Mesendoderm (in vitro differentiated cells): ENCODE measurements around the gene ARL3.
"Not testable (repeated sequence)": the region's sequence is repeated elsewhere in the genome, so short reads cannot be mapped to it uniquely, and the experiment has no call there.

ENCODE experiments used
- DNase-seq: peaks from one replicate; pipeline ENCODE4 v3.0.0; 2013
- H2AK5ac ChIP-seq: 2 replicates; pipeline ENCODE4 v1.6.1; 2013; ENCODE audit warnings: low read length, inconsistent platforms
- H2BK120ac ChIP-seq: 2 replicates; pipeline ENCODE4 v1.6.1; 2013; ENCODE audit warnings: low read depth, mild to moderate bottlenecking, low read length, moderate library complexity, mixed read lengths
- H2BK15ac ChIP-seq: replicated peaks from 2 replicates; pipeline ENCODE4 v1.6.1; 2013; ENCODE audit warnings: low read depth, mild to moderate bottlenecking, moderate library complexity
- H2BK5ac ChIP-seq: 2 replicates; pipeline ENCODE4 v1.6.1; 2013; ENCODE audit warnings: low read length, inconsistent platforms
- H3K18ac ChIP-seq: 2 replicates; pipeline ENCODE4 v1.6.1; 2013; ENCODE audit warnings: mild to moderate bottlenecking, low read length, mixed read lengths
- H3K23ac ChIP-seq: one replicate; pipeline ENCODE4 v1.6.1; 2013; ENCODE audit warnings: low read length
- H3K27ac ChIP-seq: 2 replicates; pipeline ENCODE4 v1.5.1; 2013; ENCODE audit warnings: low read depth, mild to moderate bottlenecking, inconsistent platforms, low read length, moderate library complexity
- H3K27me3 ChIP-seq: 2 replicates; pipeline ENCODE4 v1.6.1; 2013; ENCODE audit warnings: low read length, control low read depth, mild to moderate bottlenecking, inconsistent platforms; ENCODE audit not compliant: insufficient read depth, poor library complexity
- H3K36me3 ChIP-seq: 2 replicates; pipeline ENCODE4 v1.6.1; 2013; ENCODE audit warnings: low read length, inconsistent platforms; ENCODE audit not compliant: control insufficient read depth, insufficient read depth
- H3K4ac ChIP-seq: one replicate; pipeline ENCODE4 v1.6.1; 2013; ENCODE audit warnings: low read depth, mild to moderate bottlenecking, low read length, moderate library complexity
- H3K4me1 ChIP-seq: 2 replicates; pipeline ENCODE4 v1.6.1; 2013; ENCODE audit warnings: low read depth, low read length, inconsistent platforms; ENCODE audit not compliant: control insufficient read depth
- H3K4me2 ChIP-seq: 2 replicates; pipeline ENCODE4 v1.6.1; 2013; ENCODE audit warnings: low read length
- H3K4me3 ChIP-seq: 2 replicates; pipeline ENCODE4 v1.5.1; 2013; ENCODE audit warnings: mild to moderate bottlenecking, low read length
- H3K56ac ChIP-seq: one replicate; pipeline ENCODE4 v1.6.1; 2013; ENCODE audit warnings: low read length
- H3K79me1 ChIP-seq: 2 replicates; pipeline ENCODE4 v1.6.1; 2013; ENCODE audit warnings: low read length, inconsistent platforms
- H3K79me2 ChIP-seq: 2 replicates; pipeline ENCODE4 v1.6.1; 2013; ENCODE audit warnings: mild to moderate bottlenecking, low read length; ENCODE audit not compliant: control insufficient read depth, insufficient read depth
- H3K9ac ChIP-seq: 2 replicates; pipeline ENCODE4 v1.6.1; 2013; ENCODE audit warnings: low read length, inconsistent platforms
- H4K5ac ChIP-seq: one replicate; pipeline ENCODE4 v1.6.1; 2013; ENCODE audit warnings: low read length
- H4K8ac ChIP-seq: one replicate; pipeline ENCODE4 v1.6.1; 2013; ENCODE audit warnings: low read depth, mild to moderate bottlenecking, control low read depth, low read length, moderate library complexity
- WGBS: extraction: QIAGEN DNeasy Blood & Tissue Kit; methylation state at CpG from one replicate; pipeline ENCODE4 v1.1.7; 2013; ENCODE audit warnings: low lambda C conversion rate, missing lambda C conversion rate; ENCODE audit not compliant: insufficient coverage; ENCODE audit errors: extremely low coverage; 5-methylcytosine and 5-hydroxymethylcytosine counted together

Gene ARL3

GRCh38 chr10:102667411-102667810, 46.8 kb downstream of the ARL3 start:
- not testable (repeated sequence) for H3K4me3 ChIP-seq, H4K8ac ChIP-seq, H2AK5ac ChIP-seq, H2BK15ac ChIP-seq, H3K9ac ChIP-seq, H3K79me1 ChIP-seq, H4K5ac ChIP-seq, H3K36me3 ChIP-seq, H3K18ac ChIP-seq, H3K27me3 ChIP-seq, H3K27ac ChIP-seq, H3K4me2 ChIP-seq, H3K4me1 ChIP-seq, DNase-seq, H3K79me2 ChIP-seq, H2BK120ac ChIP-seq, H3K23ac ChIP-seq, H3K56ac ChIP-seq, H2BK5ac ChIP-seq, H3K4ac ChIP-seq
- no CpG with 5 or more reads among the region's 4 CpGs for WGBS

GRCh38 chr10:102665904-102666509, 48.2 kb downstream of the ARL3 start:
- H4K8ac ChIP-seq: no peak overlapping the region
- no CpG with 5 or more reads among the region's 9 CpGs for WGBS

GRCh38 chr10:102661658-102662028, 52.6 kb downstream of the ARL3 start:
- no peak for DNase-seq
- H3K27ac ChIP-seq: no peak overlapping the region
- WGBS: no CpG with 5 or more reads among the region's 6 CpGs

More at GRCh38 chr10:102665904-102666509, 48.2 kb downstream of the ARL3 start:
- H3K56ac ChIP-seq: no peak overlapping the region
- no peak overlapping the region for H2BK15ac ChIP-seq
- H3K4me1 ChIP-seq: peaks cover 4% of the 10 kb centered on the region
- H3K4ac ChIP-seq: no peak overlapping the region
- H3K79me1 ChIP-seq: no peaks in the 10 kb centered on the region
- no peak overlapping the region for H3K27ac ChIP-seq
- H4K5ac ChIP-seq: no peak overlapping the region
- no peak overlapping the region for H2BK120ac ChIP-seq
- H2AK5ac ChIP-seq: no peak overlapping the region
- no peak overlapping the region for H2BK5ac ChIP-seq
- no peak overlapping the region for H3K4me2 ChIP-seq
- H3K79me2 ChIP-seq: no peaks in the 10 kb centered on the region
- H3K27me3 ChIP-seq: no peaks in the 10 kb centered on the region
- H3K23ac ChIP-seq: no peak overlapping the region
- no peak overlapping the region for H3K4me3 ChIP-seq
- no peak overlapping the region for H3K9ac ChIP-seq
- no peaks in the 10 kb centered on the region for H3K36me3 ChIP-seq
- DNase-seq: no peak
- no peak overlapping the region for H3K18ac ChIP-seq

GRCh38 chr10:102660888-102661657, 53.1 kb downstream of the ARL3 start:
- Histone ChIP-seq H3K18ac (no peak overlapping the region), H3K27me3 (no peaks in the 10 kb centered on the region), H3K36me3 (no peaks in the 10 kb centered on the region), H3K79me2 (no peaks in the 10 kb centered on the region), H3K4me3 (no peak overlapping the region), H3K4ac (no peak overlapping the region), H3K4me1 (no peaks in the 10 kb centered on the region), H3K27ac (no peak overlapping the region), H3K4me2 (no peak overlapping the region), H3K9ac (peak overlapping the region; percentile 24), H2BK120ac (no peak overlapping the region), H2BK5ac (no peak overlapping the region), H3K56ac (peak overlapping the region; percentile 56), H2AK5ac (no peak overlapping the region), H2BK15ac (no peak overlapping the region), H4K8ac (no peak overlapping the region), H3K23ac (no peak overlapping the region), H3K79me1 (no peaks in the 10 kb centered on the region), H4K5ac (no peak overlapping the region)
- no CpG with 5 or more reads among the region's 22 CpGs for WGBS
- no peak for DNase-seq

More at GRCh38 chr10:102661658-102662028, 52.6 kb downstream of the ARL3 start:
- Histone ChIP-seq H3K4me2 (no peak overlapping the region), H3K4me3 (no peak overlapping the region), H3K23ac (no peak overlapping the region), H3K36me3 (no peaks in the 10 kb centered on the region), H2AK5ac (no peak overlapping the region), H2BK120ac (no peak overlapping the region), H2BK5ac (no peak overlapping the region), H4K5ac (no peak overlapping the region), H3K9ac (no peak overlapping the region), H3K18ac (no peak overlapping the region), H3K79me2 (no peaks in the 10 kb centered on the region), H2BK15ac (no peak overlapping the region), H3K4ac (no peak overlapping the region), H3K79me1 (no peaks in the 10 kb centered on the region), H3K4me1 (no peaks in the 10 kb centered on the region), H3K56ac (no peak overlapping the region), H4K8ac (no peak overlapping the region), H3K27me3 (no peaks in the 10 kb centered on the region)

- H2BK5ac ChIP-seq: no peak overlapping the region
- DNase-seq: no peak
- H3K4ac ChIP-seq: no peak overlapping the region
- no peak overlapping the region for H4K8ac ChIP-seq
- H3K4me1 ChIP-seq: no peaks in the 10 kb centered on the region
- H3K18ac ChIP-seq: no peak overlapping the region
- H3K27ac ChIP-seq: no peak overlapping the region
- no peak overlapping the region for H3K56ac ChIP-seq
- no peak overlapping the region for H2BK120ac ChIP-seq
- H3K4me2 ChIP-seq: no peak overlapping the region
- H3K79me1 ChIP-seq: no peaks in the 10 kb centered on the region
- H2AK5ac ChIP-seq: no peak overlapping the region
- no peak overlapping the region for H2BK15ac ChIP-seq
- no peak overlapping the region for H3K9ac ChIP-seq
- H3K79me2 ChIP-seq: no peaks in the 10 kb centered on the region
- no peak overlapping the region for H3K23ac ChIP-seq
- WGBS: no CpG with 5 or more reads among the region's 5 CpGs
- H3K36me3 ChIP-seq: peaks cover 1% of the 10 kb centered on the region
- no peak overlapping the region for H3K4me3 ChIP-seq
- no peak overlapping the region for H4K5ac ChIP-seq
- no peaks in the 10 kb centered on the region for H3K27me3 ChIP-seq
Measured at GRCh38 chr10:102658802-102659201, 55.4 kb downstream of the ARL3 start.
